ENCODE measurements around the gene CHI3L2.

Gene CHI3L2

DNA sequence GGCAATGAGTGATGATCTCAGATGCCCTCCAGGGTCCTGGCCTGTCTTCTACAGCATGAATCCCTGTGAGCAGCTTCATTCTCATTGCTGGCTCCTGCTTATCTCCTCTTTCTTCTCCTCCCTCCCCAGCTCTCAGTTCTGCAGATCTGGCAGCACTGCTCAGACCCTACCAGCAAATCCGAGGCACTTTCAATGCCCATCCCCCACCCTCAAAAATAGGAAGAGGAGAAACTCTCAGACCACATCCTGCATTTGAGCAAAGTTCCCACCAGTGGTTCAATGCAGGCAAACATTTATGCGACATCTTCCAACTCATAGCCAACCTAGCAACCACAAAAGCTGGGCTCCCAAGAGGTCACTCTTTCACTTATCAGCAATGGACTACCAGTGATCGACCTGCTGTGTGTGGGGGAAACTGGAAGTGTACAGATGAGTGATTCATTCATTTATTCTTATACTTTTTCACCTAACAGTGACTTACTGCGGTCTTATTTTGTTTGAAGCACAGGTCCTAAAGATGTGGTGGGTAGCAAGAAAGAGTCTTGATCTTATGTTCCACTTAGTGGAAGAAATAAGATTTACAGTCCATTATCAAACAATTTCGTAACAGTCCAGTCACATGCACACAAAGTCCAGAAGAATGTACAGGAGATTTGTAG lies 5.8 kb upstream of the CHI3L2 start:
- no peak for DNase-seq

DNA sequence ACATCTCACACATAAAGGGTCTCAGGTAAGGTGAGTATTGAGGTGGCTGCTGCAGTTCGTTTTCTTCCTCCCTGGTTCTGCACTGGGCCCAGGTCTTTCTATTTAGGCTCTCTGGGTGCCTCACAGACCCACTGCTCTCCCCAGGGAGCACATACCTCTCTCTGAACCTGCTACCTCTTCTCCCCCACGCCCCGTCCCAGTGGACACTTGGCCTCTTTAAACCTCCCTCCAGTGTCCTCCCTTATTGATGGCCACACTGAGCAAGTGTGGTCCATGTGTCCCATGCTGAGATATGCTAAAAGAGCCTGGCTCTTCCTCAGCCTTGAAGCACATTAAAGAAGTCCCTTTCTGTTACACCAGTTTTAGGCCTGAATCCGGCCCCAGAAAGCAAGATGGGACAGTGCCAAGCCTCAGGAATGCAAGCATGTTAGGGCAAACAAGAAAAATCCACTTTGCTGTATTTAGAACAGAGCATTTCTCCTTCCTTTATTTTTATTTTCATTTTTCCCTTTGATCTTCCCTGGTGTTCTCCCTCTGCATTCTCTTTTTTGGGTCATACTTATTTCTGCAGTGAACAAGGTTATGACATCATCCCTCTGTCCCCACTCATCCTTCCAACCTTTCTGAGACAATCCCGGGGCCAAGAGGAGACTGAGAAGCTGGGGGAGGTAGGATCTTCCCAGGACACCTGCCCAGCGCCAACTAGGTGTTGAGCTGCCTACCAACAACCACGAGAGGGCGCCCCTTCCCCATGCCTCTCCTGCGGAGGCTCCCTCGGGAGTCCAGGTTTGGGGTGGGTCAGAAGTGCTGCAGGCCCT lies 5.0 kb upstream of the CHI3L2 start:
- peak; percentile 65 to 67 for DNase-seq

DNA sequence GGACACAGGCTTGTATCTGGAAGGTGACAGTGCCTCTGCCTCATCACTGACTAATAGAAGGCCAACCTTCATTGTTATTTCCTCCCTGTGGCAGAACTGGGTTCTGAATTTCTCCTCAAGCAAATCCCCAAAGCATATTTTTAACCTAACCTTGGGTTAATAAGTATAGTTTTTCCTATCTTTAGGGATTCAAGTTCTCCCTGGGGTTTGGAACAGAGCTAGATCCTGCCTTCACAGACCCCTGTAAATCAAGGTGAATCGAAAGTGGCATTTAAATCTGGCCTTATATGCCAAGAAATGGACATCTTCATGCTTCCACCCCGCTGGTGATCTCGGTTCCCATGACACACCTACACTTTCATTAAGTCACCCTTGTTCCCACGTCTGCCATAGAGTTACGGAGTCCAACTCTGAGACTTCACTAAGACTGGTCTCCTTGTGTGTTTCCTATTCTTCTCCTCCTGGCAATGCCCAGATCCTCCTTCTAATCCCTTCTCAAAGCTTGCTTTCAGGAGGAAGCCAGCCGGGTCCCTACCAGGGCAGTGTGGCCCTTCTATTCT lies 4.3 kb upstream of the CHI3L2 start:
- no peak for DNase-seq

DNA sequence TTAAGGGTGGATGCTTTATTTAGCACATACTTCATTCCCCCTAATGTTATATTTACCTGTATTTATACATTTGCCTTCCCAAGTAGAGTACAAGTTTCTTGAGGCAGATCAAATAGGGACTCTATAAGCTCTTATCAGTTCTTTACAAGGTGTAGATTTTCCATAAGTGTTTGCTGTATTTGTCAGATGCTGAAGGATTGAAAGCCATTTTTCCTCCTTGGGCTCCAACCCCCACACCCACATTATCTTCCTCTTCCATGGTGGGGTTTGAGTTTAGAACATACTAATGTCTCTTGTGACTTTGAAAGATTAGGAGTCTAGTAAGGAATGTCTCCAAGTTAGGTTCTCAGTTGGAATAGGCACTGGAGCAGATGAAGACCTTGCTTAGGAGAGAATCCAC lies 2.4 kb upstream of the CHI3L2 start:
- DNase-seq: no peak

DNA sequence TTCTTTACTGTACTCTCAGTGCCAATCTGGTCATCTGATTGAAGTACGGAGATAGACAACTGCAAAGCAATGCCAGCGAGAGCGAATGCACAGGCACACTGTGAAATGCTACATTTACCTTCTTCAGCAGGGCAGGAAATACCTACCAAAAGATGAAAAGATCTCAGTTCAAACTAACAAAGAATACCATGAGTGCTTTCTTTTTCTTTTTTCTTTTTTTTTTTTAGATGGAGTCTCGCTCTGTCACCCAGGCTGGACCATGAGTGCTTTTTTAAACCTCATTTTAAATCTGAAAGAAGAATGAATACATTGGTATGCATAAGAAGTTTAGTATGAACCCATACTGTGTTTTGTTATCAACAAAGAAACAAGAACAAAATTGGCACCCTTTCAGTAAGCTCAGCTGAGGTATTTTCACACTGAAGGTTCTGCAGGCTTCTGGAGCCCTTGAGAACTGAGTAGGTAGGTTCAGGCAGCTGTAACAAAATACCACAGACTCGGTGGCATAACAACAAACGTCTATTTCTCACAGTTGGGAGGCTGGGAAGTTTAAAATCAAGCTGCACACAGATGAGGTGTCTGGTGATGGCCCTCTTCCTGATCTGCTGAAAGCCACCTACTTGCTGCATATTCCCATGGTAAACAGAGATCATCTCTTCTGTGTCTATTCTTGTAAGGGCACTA lies 1.7 kb upstream of the CHI3L2 start:
- no peak for DNase-seq

DNA sequence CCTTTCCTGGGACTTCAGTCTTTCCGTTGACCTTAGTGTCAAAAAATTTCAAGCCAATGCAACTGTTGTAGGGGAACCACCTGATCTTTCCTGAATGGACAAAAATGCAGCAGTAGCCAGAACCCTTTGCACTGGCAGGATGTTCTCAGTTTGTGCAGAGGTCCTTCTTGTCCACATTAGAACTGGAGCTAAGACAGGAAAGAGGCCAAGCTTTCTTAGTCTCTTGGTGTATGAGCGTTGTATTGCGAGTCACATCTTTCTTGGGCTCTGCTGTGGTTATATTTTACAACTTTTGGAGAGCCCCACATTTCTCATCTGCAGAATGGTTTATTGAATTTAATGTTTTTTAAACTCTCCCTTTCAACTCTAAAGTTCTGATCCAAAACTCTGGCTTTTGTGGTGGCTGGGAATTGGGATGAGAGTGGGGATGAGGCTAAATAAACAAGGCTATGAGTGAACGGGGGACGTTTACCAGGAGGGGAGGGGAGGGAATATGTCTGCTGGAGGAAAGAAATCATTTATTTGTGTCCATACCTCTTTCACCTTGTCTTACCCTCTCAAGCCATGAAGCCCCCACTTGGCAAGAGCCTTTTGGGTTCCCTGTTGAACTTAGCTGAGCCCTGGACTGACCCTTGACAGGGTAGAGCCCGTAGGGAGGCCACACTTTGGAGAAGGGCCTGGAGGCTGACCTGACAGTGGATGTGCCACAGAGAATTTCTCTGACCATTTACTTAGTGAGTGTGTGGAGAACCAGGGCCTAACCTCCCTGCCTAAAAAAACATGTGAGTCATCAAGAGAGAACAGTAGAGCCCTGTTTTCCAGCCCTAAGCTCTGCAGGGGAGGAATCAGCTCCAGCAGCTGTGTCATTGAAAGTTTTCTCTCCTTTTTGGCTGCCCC lies 586 bp downstream of the CHI3L2 start:
- no peak for DNase-seq

DNA sequence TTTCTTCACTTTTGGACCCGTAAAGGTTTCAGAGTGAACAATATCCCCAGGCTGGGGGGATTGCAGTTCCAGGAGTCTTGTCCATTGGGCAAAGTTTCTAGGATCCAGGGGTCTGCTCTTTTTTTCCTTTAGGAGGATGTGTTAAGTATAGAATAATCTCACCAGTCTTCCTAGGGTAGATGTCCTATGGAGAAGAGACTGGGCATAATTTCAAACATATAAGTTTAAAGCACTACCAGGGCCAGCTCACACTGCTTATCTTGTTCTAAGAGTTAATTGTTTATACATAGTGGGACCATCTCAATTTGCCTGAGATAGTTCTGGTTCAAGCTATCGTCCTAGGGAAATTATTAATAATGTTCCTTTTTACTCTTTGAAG lies 1.2 kb downstream of the CHI3L2 start:
- no peak for DNase-seq

DNA sequence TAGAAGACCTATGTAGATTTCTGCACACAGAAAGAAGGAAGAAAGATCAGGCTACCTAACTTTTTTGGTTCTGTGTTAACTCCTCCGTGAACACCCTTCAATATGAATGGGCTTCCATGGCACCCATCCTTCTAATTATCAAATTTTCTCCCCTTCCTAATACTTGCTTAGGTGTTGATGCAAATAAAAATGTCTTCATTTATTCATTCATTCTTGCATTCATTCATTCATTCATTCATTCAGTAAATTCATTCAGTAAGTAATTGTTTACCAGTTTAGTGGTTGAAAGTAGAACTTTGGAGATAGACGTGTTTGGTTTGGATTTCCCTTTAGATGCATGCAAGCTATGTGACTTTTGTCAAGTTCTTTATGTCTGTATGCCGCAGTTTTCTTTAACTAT lies 4.6 kb downstream of the CHI3L2 start:
- DNase-seq: no peak

DNA sequence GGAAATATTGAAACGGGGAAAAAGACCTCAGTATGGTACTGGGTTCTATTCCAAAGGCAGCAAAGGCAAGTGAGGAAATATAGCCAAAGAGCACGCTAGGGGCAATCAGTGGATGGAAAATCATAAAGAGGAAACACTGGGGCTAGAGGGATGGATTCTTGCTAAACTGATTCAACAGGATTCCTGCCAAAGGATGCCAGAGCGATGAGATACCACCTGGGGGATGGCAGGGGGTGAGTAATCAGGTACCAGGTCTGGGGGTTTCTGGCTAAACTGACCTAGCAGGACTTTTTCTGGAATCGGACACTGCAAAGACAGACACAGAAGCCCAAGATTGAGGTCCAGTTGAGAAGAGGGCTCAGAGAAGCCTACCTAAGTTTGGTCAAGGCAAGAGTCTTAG lies 6.7 kb downstream of the CHI3L2 start:
- no peak for DNase-seq

DNA sequence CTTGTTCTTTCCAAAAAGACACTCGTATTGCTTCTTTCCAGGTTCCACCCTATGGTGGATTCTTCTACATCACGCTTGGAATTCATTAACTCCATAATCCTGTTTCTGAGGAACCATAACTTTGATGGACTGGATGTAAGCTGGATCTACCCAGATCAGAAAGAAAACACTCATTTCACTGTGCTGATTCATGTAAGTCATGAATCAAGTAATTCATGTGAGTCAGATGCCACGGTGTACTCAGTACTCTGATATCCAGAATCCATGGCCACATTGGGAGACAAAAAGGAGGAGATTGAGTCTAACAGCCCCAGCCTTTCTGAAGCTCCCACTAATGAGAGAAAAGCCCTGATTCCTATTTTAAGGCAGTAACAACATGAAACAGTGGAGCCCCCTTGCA lies 7.4 kb downstream of the CHI3L2 start:
- no peak for DNase-seq

DNA sequence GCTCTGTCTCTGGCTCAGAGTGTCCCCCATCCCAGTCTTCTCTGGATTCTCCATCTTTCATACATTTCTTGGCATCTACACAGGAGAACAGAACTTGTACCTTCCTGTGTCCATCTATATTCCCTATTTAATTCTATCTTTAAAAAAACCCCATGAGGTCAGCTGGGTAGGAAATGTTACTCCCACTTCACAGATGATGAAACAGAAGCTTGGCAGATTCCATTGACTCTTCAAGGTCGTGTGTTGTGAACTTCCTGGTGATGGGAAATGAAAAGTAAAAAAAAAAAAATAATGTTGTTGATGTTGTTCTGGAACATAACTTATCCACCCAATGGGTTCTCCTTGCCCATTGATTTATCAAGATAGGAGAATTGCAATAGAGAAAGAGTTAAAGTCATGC lies 8.9 kb downstream of the CHI3L2 start:
- DNase-seq: no peak

DNA sequence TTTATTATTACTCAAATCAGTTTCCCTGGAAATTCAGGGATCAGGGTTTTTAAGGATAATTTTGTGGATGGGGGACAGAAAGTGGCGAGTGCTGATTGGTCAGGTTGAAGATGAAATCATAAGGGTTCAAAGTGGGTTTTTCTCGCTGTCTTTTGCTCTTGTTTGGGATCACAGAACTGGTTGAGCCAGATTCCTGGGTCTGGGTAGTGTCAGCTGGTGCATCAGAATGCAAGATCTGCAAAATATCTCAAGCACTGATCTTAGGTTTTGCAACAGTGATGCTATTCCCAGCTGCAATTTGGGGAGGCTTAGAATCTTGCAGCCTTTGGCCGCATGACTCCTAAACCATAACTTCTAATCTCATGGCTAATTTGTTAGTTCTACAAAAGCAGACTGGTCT lies 9.3 kb downstream of the CHI3L2 start:
- no peak for DNase-seq

DNA sequence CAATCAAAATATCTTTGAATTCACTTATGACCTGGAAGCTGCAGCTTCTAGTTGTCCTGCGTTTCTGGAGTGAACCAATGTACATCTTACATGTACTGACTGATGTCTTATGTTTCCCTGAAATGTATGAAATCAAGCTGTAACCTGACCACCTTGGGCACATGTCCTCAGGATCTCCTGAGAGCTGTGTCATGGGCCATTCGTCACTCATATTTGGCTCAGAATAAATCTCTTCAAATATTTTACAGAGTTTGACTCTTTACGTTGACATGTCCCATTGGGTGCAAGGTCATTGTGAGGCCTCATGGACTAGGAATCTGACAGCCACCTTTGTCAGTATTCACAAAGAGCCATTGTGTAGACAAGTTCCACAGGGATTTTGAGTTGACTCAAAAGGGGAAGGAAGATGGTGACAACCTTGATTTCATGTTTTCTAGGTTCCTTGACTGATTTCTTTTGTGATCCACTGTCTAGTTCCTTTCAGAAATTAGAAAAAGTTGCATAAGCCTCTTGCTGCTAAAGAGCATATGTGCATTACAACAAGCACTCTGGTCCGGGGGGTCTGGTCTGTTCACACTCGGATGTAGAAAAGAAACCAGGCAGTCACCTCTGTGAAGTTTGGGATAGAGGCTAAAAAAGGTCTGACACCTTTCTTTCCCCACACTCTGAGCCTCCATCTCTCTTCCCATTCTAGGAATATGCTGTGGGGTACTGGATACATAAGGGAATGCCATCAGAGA lies 10.7 kb downstream of the CHI3L2 start:
- DNase-seq: no peak

DNA sequence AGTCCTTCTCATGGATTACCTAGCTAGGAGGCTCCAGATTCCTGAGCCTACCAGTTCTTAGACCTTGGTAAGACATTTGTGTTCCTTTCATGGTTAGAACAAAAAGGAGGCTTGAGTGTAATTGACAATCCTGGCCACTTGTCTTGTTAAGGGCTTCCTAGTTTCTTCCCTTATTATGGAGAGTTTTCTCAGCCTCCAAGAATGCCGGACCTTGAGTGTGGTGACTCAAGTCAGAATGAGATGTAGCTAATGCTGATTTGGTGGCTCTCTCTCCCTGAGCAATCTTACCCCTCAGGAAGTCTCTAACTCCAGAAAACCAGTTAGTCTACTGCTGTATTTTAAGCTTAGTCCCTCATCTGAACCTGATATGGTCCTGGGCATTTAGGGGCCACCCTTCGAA lies 14.3 kb downstream of the CHI3L2 start:
- no peak for DNase-seq

DNA sequence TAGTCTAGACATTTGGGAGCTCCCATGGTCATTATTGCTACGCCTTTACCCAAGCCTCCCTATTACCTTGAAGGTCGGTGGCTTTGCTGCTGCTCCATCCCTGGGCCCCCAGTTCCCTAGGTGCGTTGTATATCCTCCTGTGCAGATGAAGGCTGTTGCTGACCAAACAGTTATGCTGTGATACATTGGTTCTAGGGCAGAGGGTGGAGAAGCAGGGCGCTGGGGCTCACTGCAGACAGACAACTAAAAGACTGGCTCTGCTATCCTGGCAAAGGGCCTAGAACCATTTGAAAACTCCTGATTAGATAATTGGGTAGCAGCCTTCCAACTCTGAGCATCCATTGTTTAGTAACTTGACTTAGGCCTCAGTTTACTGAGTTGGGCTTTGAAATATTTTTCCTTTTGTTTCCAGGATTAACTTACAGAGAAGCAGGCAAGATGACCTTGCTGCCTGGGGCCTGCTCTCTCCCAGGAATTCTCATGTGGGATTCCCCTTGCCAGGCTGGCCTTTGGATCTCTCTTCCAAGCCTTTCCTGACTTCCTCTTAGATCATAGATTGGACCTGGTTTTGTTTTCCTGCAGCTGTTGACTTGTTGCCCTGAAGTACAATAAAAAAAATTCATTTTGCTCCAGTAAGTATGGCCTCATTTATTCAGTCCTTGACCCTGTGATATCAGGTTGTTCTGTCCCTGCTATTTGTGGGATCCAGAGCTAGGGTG lies 15.5 kb downstream of the CHI3L2 start:
- DNase-seq: no peak

DNA sequence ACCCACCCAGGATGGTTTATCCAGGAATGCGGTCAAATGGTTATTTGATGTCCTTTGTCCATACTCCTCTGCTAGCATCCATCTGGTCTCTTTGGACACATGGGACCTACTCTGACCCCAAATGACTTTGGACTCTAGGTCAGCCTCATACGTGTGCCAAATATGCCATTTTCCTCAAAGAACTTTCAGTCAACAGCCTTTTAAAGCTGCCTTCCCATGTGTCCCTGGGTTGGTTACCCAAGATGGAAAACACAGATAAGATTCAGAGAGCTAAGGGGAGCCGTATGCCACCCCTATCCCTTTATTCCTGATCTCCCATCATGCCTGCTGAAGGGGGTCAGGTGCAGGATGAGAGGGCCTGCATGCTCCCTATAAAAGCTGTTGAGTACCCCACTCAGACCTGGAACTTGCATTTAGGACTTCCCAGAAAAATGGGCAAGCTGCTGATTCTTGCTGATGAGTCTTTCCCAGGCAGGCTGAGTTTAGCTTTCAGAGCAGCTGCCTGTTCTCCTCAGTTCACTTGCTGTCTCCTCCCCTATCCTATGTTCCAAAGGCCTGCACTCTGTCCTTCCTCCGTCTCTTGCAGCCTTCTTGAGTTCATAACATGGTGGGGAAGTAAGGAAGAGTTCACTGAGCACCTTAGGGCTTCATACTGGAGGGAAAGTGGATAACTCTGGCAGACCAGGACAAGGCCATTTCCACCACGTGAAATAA lies 19.8 kb downstream of the CHI3L2 start:
- DNase-seq: no peak

DNA sequence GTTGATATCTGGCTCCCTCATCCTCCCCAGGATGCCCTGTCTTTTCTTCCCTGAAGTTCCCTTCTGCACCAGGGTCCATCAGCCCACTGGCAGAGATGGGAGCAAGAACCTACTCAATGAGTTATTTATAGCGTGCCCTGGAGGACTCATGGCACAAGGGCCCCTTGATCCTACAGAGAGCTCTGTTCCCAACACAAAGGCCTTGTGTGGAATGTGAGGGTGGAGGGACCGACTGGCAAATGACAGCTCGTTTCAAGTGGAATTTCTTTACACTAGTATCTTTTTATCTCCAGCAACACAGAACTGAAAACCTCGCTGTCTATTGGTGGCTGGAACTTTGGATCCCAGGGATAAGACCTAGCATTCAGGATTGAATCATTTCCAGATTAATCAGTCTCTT lies 22.4 kb downstream of the CHI3L2 start:
- no peak for DNase-seq

DNA sequence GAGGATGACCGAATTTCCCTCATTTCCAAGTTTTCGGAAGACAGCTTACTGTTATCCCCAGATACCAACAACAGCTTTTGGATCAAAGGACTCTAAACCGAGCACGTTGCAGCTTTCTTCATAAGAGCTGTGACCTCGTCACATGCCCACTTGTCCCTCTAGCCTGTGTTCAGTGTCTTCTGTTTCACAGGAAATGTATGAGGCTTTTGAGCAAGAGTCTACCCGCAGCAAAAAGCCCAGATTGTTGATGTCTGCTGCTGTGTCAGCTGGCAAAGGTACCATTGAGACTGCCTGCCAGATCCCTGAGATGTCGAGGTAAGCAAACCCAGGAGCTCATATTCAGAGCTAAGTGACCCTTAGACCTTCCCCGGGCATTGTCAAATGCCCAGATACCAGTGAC lies 24.1 kb downstream of the CHI3L2 start:
- no peak for DNase-seq

DNA sequence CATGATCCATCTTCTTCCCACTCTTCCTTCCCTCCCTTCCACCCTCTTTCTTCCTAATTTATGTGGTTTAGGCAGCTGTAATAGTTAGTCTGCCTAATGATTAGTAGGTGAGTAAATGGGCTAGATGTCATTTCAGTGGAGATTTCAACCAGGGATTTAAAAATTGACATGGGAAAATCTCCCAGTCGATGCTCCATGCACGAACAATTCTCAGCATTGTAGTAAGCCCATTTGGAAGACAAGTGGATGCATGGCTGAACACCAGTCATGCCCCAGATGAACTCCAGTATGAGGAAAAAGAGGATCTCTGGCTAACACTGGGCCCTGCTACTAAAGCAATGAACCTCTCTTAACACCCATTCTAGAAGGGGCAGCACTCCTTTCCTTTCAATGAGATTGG lies 25.3 kb downstream of the CHI3L2 start:
- DNase-seq: no peak

DNA sequence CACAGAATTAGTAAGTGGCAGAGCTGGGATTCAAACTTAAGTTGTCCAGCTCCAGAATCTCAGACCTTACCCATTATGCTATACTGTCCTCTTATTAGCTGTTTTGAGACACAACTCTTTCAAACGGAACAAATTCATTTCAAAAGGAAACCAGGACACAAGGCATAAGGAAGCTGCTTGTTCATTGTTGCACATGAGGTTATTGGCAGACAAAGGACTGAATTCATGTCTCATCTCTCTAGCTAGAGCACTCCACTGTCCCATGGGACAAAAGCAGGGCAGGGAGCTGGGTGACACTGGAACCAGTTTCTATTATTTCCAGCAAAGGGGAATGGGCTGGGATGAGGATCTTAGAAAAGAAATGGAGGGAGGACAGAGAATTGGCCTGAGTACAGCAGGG lies 26.4 kb downstream of the CHI3L2 start:
- no peak for DNase-seq

Data from activated CD4-positive, alpha-beta T cell treated with anti-CD3 and anti-CD28 coated beads, Interleukin-2, amount 50 U/mL, for 4 hours (primary cell).